HepG2 (cell line): ENCODE measurements around the gene ERMARD. TPM values are rescaled to one million over a fixed set of nuclear protein-coding genes. Genes with fewer than 3 reads are reported as not detected.
A peak's percentile ranks its signal among the peaks of the same experiment; 100 is the strongest.

Experiments
- ATAC-seq: fragments of 200-7000 bp; cut with Tn5 transposase; 3 replicates; pipeline ENCODE4 v1.9.1; 2020; ENCODE audit warnings: mild to moderate bottlenecking, moderate library complexity
- BruUV-seq: library from RNA; stranded (reverse); fragments of 400-500 nt; replicated peaks from 2 replicates; lab custom pipeline; 2021; lab: Mats Ljungman, UMichigan
- CTCF ChIA-PET: fragments of 300-600 bp; formaldehyde crosslinking; extraction: SDS; loops from one replicate; lab custom pipeline; 2021; ENCODE audit warnings: low total read pairs, inconsistent platforms, low intra/inter-chr PET ratio; lab: Yijun Ruan, JAX
- POLR2A ChIA-PET: fragments of 350-600 bp; sonication (Branson Sonifier 250); formaldehyde crosslinking; loops from one replicate; lab custom pipeline; 2020; ENCODE audit warnings: antibody characterized with exemption, inconsistent platforms; lab: Yijun Ruan, JAX
- DNase-seq: peaks from one replicate; pipeline ENCODE4 v3.0.0-alpha.2; 2015; ENCODE audit warnings: low spot score
- FAIRE-seq: peaks from 3 replicates; lab custom pipeline; 2011; peaks lifted over from hg19 to GRCh38; lab: Jason Lieb, UNC
- H2AFZ ChIP-seq: one replicate; pipeline ENCODE4 v1.6.1; 2011; ENCODE audit warnings: low read length, inconsistent platforms
- H3K27ac ChIP-seq: fragments of 300-600 bp; 3 replicates; pipeline ENCODE4 v1.8.0; 2011; ENCODE audit warnings: mixed run types, mild to moderate bottlenecking, mixed read lengths, low read length, inconsistent platforms; ENCODE audit not compliant: insufficient read depth; ENCODE audit errors: extremely low read length
- H3K27me3 ChIP-seq, 2 experiments: fragments of 200-600 bp in 1 of 2; 2 replicates in 1 of 2; 3 replicates in 1 of 2; pipeline versions ENCODE4 v1.6.0 to v1.8.0; 2011; ENCODE audit warnings: low read length in 2 of 2, mild to moderate bottlenecking in 2 of 2, moderate library complexity in 2 of 2, inconsistent platforms in 1 of 2; ENCODE audit not compliant: insufficient read depth in 2 of 2, control insufficient read depth in 1 of 2
- H3K36me3 ChIP-seq, 2 experiments: fragments of 200-600 bp in 1 of 2; replicated peaks in 1 of 2; 2 replicates in 1 of 2; 3 replicates in 1 of 2; pipeline versions ENCODE4 v1.5.1 to v1.8.0; 2011; ENCODE audit warnings: low read length in 2 of 2, inconsistent platforms in 1 of 2; ENCODE audit not compliant: insufficient read depth in 2 of 2, control insufficient read depth in 1 of 2
- H3K4me1 ChIP-seq: 2 replicates; pipeline ENCODE4 v1.5.1; 2012; ENCODE audit warnings: low read length, inconsistent platforms; ENCODE audit not compliant: insufficient read depth
- H3K4me2 ChIP-seq: 2 replicates; pipeline ENCODE4 v1.6.0; 2011; ENCODE audit warnings: low read depth, low read length, inconsistent platforms
- H3K4me3 ChIP-seq, 3 experiments: fragments of 200-600 bp in 1 of 3; sonication (generic), shearing (Covaris generic) in 1 of 3; replicated peaks in 1 of 3; 2 replicates each; pipeline ENCODE4 v1.5.1; 2011 to 2016; ENCODE audit warnings: low read length in 3 of 3, inconsistent platforms in 2 of 3, low read depth in 2 of 3, mild to moderate bottlenecking in 2 of 3, control low read depth in 1 of 3, mixed read lengths in 1 of 3; ENCODE audit not compliant: insufficient read depth in 1 of 3
- H3K79me2 ChIP-seq: one replicate; pipeline ENCODE4 v1.6.1; 2011; ENCODE audit warnings: low read length, inconsistent platforms; ENCODE audit not compliant: insufficient read depth
- H3K9ac ChIP-seq: 2 replicates; pipeline ENCODE4 v1.6.0; 2011; ENCODE audit warnings: mild to moderate bottlenecking, low read depth, low read length, inconsistent platforms; ENCODE audit not compliant: insufficient read depth
- H3K9me3 ChIP-seq: 2 replicates; pipeline ENCODE4 v1.5.1; 2012; ENCODE audit warnings: mild to moderate bottlenecking, low read length
- H4K20me1 ChIP-seq: 2 replicates; pipeline ENCODE4 v1.6.0; 2011; ENCODE audit warnings: inconsistent platforms, mild to moderate bottlenecking, low read length, moderate library complexity; ENCODE audit not compliant: insufficient read depth
- CHD2 ChIP-seq: IDR thresholded peaks from 2 replicates; pipeline ENCODE4 v1.6.1; 2011; ENCODE audit warnings: low read depth, low read length, improper control_type of control experiment
- GTF2F1 ChIP-seq: fragments of 150-350 bp; IDR thresholded peaks from 2 replicates; pipeline ENCODE4 v1.6.1; 2014; ENCODE audit warnings: low read length
- MAFK ChIP-seq, 2 experiments: IDR thresholded peaks in 1 of 2; conservative IDR thresholded peaks in 1 of 2; 2 replicates each; pipeline ENCODE4 v1.6.1; 2011; ENCODE audit warnings: improper control_type of control experiment in 2 of 2, low read length in 2 of 2
- MZF1 ChIP-seq: sonication (generic); formaldehyde crosslinking; IDR thresholded peaks from 2 replicates; pipeline ENCODE4 v1.8.1; 2023; ENCODE audit warnings: mild to moderate bottlenecking, missing genetic modification reagents, borderline replicate concordance
- NBN ChIP-seq: fragments of 450-650 bp; conservative IDR thresholded peaks from 2 replicates; pipeline ENCODE4 v1.6.1; 2017
- PLRG1 ChIP-seq: fragments of 450-650 bp; conservative IDR thresholded peaks from 2 replicates; pipeline ENCODE4 v1.6.1; 2016
- POLR2AphosphoS2 ChIP-seq: IDR thresholded peaks from 2 replicates; pipeline ENCODE4 v1.6.1; 2011; ENCODE audit warnings: low read depth, low read length, improper control_type of control experiment
- TOE1 ChIP-seq: sonication (generic); formaldehyde crosslinking; IDR thresholded peaks from 2 replicates; pipeline ENCODE4 v1.4.0; 2020; ENCODE audit warnings: mild to moderate bottlenecking, missing genetic modification reagents
- ZBTB38 ChIP-seq: sonication (generic); formaldehyde crosslinking; IDR thresholded peaks from 2 replicates; pipeline ENCODE4 v1.5.1; 2020; ENCODE audit warnings: mild to moderate bottlenecking, missing genetic modification reagents
- ZFP62 ChIP-seq: sonication (generic); formaldehyde crosslinking; IDR thresholded peaks from 2 replicates; pipeline ENCODE4 v1.4.0; 2020; ENCODE audit warnings: missing genetic modification reagents
- ZFP90 ChIP-seq: sonication (generic); formaldehyde crosslinking; IDR thresholded peaks from 2 replicates; pipeline ENCODE4 v1.8.0; 2022; ENCODE audit warnings: missing genetic modification reagents, mild to moderate bottlenecking, inconsistent platforms, borderline replicate concordance
- ZFP91 ChIP-seq: sonication (generic); formaldehyde crosslinking; IDR thresholded peaks from 2 replicates; pipeline ENCODE4 v1.9.0; 2022; ENCODE audit warnings: missing genetic modification reagents, mild to moderate bottlenecking, borderline replicate concordance
- ZFYVE20 ChIP-seq: sonication (generic); formaldehyde crosslinking; IDR thresholded peaks from 2 replicates; pipeline ENCODE4 v1.8.0; 2023; ENCODE audit warnings: low read depth, mild to moderate bottlenecking, moderate library complexity, missing genetic modification reagents, borderline replicate concordance
- ZNF414 ChIP-seq: sonication (generic); formaldehyde crosslinking; IDR thresholded peaks from 2 replicates; pipeline ENCODE4 v1.5.0; 2020; ENCODE audit warnings: missing genetic modification reagents
- ZNF451 ChIP-seq: sonication (generic); formaldehyde crosslinking; IDR thresholded peaks from 2 replicates; pipeline ENCODE4 v1.5.0; 2020; ENCODE audit warnings: mild to moderate bottlenecking, missing genetic modification reagents
- ZNF615 ChIP-seq: sonication (generic); formaldehyde crosslinking; IDR thresholded peaks from 2 replicates; pipeline ENCODE4 v1.5.0; 2020; ENCODE audit warnings: mild to moderate bottlenecking, missing genetic modification reagents, borderline replicate concordance
- ZNF652 ChIP-seq: IDR thresholded peaks from 2 replicates; pipeline ENCODE4 v1.6.1; 2016; ENCODE audit warnings: low read depth, borderline replicate concordance
- WGBS: methylation state at CpG from one replicate; pipeline ENCODE4 v1.1.6; 2017; ENCODE audit warnings: low lambda C conversion rate; 5-methylcytosine and 5-hydroxymethylcytosine counted together
- in situ Hi-C: cut with HindIII; loops from 2 replicates; pipeline ENCODE4 v1.10.0; 2017; ENCODE audit warnings: low pct_unique_long_range_greater_than_20kb; ENCODE audit not compliant: extremely low pct_ligation_motif_present
- intact Hi-C: fragments of 100-400 bp; cut with micrococcal nuclease; formaldehyde crosslinking; loops from one replicate; pipeline ENCODE4 v1.10.0; 2022; ENCODE audit not compliant: unreplicated experiment
- polyA plus RNA-seq, 8 experiments: library from polyadenylated mRNA; depleted of rRNA in 3 of 8; stranded (reverse) in 7 of 8; unstranded in 1 of 8; fragments of >200 nt; fragmentation: Illumina TruSeq in 4 of 8; extraction: Trizol in 4 of 8; gene quantifications; 2 replicates each; pipeline versions ENCODE4 v1.2.1 to v1.2.3, GENCODE V29; 2011 to 2016; ENCODE audit warnings: low read depth in 4 of 8, missing spikeins in 1 of 8, mixed read lengths in 1 of 8; ENCODE audit not compliant: insufficient read depth in 1 of 8
- total RNA-seq, 5 experiments: library from RNA; depleted of rRNA; stranded (reverse); fragments of >200 nt; fragmentation: Illumina TruSeq; extraction: Trizol; gene quantifications; 2 replicates each; pipeline ENCODE4 v1.2.3, GENCODE V29; 2016; ENCODE audit warnings: low read depth in 1 of 5

ERMARD gene
- total and polyA plus RNA-seq, 2 of the 13 experiments (the other 11 are each of a cell fraction or from before 2014, with no cell fraction given): 8.8 to 10.7 TPM

- 90% methylated on average over 9 of the region's 9 CpGs for WGBS
- in situ Hi-C loops (no loop called here), intact Hi-C loops (no loop called here)
- peaks cover 46% of the 10 kb centered on the region for H3K4me1 ChIP-seq
- no TSS peak for BruUV-seq
- H3K36me3 ChIP-seq: no peaks in the 10 kb centered on the region
- H3K79me2 ChIP-seq: no peaks in the 10 kb centered on the region
- no peak overlapping the region for H3K27ac ChIP-seq
- H3K9ac ChIP-seq: no peak overlapping the region
- no peak overlapping the region for H3K4me3 ChIP-seq
- no peaks in the 10 kb centered on the region for H3K9me3 ChIP-seq
- no peak overlapping the region for H2AFZ ChIP-seq
- TF ChIP-seq ZFP91 (CRISPR knock-in tag) (no peak), MAFK (conservative IDR thresholded peaks at IDR 0.05 in 1 of 2, IDR thresholded peaks at IDR 0.05 in 1 of 2; ENCODE audit: low read length in 2 of 2) (peak in 1 of 2 experiments; percentile 21; a peak in 1 of 4 replicates)
- H3K4me2 ChIP-seq: no peak overlapping the region
- no peaks in the 10 kb centered on the region for H4K20me1 ChIP-seq
- FAIRE-seq (no peak), ATAC-seq (no peak), DNase-seq (no peak)
- ChIA-PET CTCF (no interaction called here), POLR2A (interaction anchor here (1.0 to 1.3 kb wide), 2 partner anchors 9 to 24 kb away, joined by 5 to 6 read pairs; no protein-coding TSS in a partner anchor)
- H3K27me3 ChIP-seq: no peaks in the 10 kb centered on the region
Observed at GRCh38 chr6:169807699-169808607, 56.5 kb downstream of the ERMARD start.

DNA sequence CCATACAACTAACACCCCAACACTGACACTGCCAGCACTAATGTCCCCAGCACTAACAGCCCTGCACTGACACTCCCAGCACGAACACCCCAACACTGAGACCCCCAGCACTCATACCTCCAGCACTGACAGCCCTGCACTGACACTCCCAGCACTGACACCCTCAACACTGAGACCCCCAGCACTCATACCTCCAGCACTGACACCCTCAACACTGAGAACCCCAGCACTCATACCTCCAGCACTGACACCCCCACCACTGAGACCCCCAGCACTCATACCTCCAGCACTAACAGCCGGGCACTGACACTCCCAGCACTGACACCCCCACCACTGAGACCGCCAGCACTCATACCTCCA is 57.2 kb downstream of the ERMARD start:
- in situ Hi-C loops (no loop called here), intact Hi-C loops (no loop called here)
- H3K9ac ChIP-seq: no peak overlapping the region
- H3K36me3 ChIP-seq: no peaks in the 10 kb centered on the region
- POLR2A ChIA-PET: no interaction called here
- H3K4me3 ChIP-seq: no peak overlapping the region
- H3K27me3 ChIP-seq: no peaks in the 10 kb centered on the region
- DNase-seq (no peak), FAIRE-seq (no peak), ATAC-seq (no peak)
- no peak overlapping the region for H2AFZ ChIP-seq
- H3K4me1 ChIP-seq: peaks cover 39% of the 10 kb centered on the region
- H3K4me2 ChIP-seq: no peak overlapping the region
- CTCF ChIA-PET: no interaction called here
- no peak overlapping the region for H3K27ac ChIP-seq
- BruUV-seq: no TSS peak
- H3K9me3 ChIP-seq: no peaks in the 10 kb centered on the region
- H3K79me2 ChIP-seq: no peaks in the 10 kb centered on the region
- 83% methylated on average over 3 of the region's 3 CpGs for WGBS
- no peaks in the 10 kb centered on the region for H4K20me1 ChIP-seq
- no peak for TF ChIP-seq ZBTB38 (CRISPR knock-in tag)
- TF ChIP-seq MZF1: no peak
- TF ChIP-seq ZNF451 (CRISPR knock-in tag): no peak
- TF ChIP-seq ZFP62: no peak
- no peak for TF ChIP-seq POLR2AphosphoS2
- no peak for TF ChIP-seq ZNF615 (CRISPR knock-in tag)
- no peak for TF ChIP-seq ZFP90 (CRISPR knock-in tag)
- no peak for TF ChIP-seq ZFYVE20 (CRISPR knock-in tag)
- no peak for TF ChIP-seq ZNF414 (CRISPR knock-in tag)
- no peak for TF ChIP-seq CHD2
- no peak for TF ChIP-seq NBN
- no peak for TF ChIP-seq TOE1
- TF ChIP-seq PLRG1: no peak
- no peak for TF ChIP-seq ZNF652 (CRISPR knock-in tag)
- no peak for TF ChIP-seq GTF2F1
